Stomach (tissue), 4 donors: ENCODE data around the gene NELL1.

ENCODE experiments used
- CTCF ChIP-seq, 7 experiments: fragments of 450-650 bp in 4 of 7; fragments of 200-600 bp in 3 of 7; sonication (generic) in 3 of 7; IDR thresholded peaks; one replicate each; pipeline ENCODE4 v1.5.1; 2016 to 2019; ENCODE audit warnings: antibody characterized with exemption in 7 of 7, control low read depth in 2 of 7, mild to moderate bottlenecking in 1 of 7
- POLR2A ChIP-seq, 4 donors: fragments of 450-650 bp; IDR thresholded peaks; one replicate each; pipeline ENCODE4 v1.6.1; 2016; ENCODE audit warnings: antibody characterized with exemption in 4 of 4, control low read depth in 2 of 4, mild to moderate bottlenecking in 1 of 4, moderate library complexity in 1 of 4

GRCh38 chr11:21566521-21567117 lies 897.2 kb downstream of the NELL1 start:
- TF ChIP-seq CTCF (IDR thresholded peaks at IDR 0.05) = no peak
- no peak for TF ChIP-seq POLR2A (IDR thresholded peaks at IDR 0.05)
